OCI-M2 (cell line): ENCODE results near the gene CES4A.
"Not testable (repeated sequence)": the region's sequence is repeated elsewhere in the genome, so short reads cannot be mapped to it uniquely, and the experiment has no call there.

Experiments
- DNase-seq: peaks from one replicate; lab custom pipeline; 2025; ENCODE audit not compliant: unreplicated experiment; lab: John Stamatoyannopoulos, UW

CES4A gene

DNA sequence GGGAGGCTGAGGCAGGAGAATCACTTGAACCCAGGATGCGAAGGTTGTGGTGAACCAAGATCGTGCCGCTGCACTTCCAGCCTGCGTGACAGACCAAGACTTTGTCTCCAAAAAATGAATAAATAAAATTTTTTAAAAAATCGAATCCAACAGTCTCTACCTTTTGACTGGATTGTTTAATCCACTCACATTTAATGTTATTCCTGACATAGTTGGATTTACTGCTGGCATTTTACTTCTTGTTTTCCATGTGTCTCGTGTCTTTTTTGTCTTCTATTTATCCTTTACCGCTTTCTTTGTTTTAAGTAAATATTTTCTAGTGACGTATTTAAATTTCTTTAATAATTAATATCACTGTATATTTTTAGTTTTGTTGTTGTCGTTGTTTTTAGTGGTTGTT lies 5.4 kb upstream of the CES4A start:
- DNase-seq = no peak

DNA sequence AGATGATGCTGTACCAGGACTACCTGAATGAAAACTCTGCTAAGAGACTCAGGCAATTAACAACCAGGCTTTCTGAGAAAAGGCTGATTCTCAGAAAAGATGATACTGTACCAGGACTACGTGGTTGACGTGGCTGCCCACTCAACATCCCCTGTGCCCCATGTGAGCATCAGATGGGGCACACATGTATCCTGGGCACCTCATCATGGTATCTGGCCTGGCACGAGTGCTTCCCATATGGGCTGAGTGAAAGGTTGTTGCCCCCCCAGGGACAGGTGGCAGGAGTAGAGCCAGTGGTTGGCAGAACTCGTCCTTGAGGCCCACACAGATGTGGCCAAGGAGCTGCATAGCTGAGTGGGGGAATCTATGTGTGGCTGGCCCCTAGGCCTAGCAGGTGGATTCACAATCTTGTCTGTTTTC lies 3.5 kb upstream of the CES4A start:
- no peak for DNase-seq

DNA sequence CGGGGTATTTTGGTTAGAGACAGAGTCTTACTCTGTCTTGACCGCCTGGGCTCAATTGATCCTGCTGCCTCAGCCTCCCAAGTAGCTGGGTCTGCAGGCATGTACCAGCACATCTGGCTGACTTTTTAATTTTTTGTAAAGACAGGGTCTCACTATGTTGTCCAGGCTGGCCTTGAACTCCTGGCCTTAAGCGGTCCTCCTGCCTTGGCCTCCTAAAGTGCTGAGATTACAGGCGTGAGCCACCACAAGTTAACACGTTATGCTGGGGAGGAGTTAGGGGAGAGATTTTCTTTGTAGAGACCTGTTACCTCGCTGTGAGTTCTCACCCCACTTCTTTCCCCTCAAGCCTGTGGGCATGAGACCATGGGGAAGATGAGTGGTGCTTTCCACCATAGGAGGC lies 1.8 kb upstream of the CES4A start:
- no peak for DNase-seq

DNA sequence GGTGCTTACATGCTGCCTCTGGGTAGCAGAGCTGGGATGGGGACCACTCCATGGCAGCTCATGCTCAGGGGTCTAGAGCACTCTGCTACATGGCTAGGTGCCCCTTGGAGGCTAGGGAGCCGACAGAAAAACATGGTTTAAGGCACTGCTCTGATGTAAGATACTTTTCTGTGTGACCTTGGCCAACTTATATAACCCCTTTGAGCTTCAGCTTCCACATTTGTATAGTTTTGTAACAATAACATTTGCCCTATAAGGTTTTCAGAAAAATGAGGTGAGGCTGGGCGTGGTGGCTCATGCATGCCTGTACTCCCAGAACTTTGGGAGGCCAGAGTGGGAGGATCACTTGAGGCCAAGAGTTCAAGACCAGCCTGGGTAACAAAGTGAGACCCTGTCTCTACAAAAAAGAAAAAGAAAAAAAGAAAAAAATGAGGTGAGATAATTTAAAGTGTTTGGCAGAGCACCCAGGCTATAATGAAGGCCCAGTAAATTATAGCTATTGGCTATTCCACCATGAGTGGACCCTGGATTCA lies 3.2 kb downstream of the CES4A start:
- no peak for DNase-seq

DNA sequence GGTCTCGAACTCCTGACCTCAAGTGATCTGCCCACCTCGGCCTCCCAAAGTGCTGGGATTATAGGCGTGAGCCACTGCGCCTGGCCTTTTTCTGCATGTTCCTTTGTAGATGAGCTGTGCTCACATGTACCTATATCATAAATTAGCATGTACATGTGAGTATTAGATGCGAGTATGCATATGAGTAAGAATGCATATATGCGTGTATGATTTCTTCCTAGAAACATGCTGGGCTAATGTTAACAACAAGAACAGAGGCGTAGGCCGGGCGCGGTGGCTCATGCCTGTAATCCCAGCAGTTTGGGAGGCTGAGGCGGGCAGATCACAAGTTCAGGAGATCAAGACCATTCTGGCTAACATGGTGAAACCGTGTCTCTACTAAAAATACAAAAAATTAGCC lies 5.2 kb downstream of the CES4A start:
- not testable (repeated sequence) for DNase-seq

DNA sequence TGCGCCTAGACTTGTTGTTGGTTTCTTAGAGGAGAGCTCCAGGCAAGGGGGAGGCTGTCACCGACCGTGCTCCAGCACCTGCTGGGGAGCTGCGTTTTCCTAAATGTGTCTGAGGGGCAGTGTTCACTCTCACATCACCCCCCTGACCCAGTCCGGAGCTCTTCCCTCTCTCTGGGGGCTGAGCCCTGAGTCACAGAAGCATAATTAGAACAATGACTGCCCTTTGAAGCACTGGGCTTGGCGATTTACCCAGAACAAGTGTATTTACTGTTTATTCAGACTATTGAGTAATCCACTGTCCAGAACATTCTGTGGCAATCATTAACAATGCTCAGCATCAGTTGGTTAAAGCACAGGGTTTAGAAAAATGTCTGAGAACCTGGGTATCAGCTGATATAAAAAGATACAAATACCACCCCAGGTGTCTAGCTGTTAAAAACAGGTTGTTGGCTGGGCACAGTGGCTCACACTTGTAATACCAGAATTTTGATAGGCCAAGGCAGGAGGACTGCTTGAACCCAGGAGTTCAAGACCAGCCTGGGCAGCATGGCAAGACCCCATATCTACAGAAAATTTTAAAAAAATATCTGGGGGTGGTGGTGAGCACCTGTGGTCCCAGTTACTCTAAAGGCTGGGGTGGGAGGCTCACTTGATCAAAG lies 8.1 kb downstream of the CES4A start:
- no peak for DNase-seq

DNA sequence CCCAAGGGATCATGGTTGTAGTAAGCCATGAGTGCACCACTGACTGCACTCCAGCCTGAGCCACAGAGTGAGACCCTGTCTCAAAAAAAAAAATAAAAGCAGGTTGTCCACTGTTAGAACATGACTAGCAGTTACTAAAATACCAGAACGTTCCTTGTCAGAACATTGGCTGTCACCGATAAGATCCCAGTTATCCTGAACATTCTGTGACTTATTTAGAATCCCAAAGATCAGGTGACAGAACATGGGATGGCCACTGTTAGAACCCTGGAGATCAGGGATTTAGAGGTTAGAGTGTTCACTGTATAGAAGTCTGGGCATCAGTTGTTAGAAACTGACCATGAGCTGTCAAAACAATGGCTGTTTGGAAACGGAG lies 8.6 kb downstream of the CES4A start:
- no peak for DNase-seq

DNA sequence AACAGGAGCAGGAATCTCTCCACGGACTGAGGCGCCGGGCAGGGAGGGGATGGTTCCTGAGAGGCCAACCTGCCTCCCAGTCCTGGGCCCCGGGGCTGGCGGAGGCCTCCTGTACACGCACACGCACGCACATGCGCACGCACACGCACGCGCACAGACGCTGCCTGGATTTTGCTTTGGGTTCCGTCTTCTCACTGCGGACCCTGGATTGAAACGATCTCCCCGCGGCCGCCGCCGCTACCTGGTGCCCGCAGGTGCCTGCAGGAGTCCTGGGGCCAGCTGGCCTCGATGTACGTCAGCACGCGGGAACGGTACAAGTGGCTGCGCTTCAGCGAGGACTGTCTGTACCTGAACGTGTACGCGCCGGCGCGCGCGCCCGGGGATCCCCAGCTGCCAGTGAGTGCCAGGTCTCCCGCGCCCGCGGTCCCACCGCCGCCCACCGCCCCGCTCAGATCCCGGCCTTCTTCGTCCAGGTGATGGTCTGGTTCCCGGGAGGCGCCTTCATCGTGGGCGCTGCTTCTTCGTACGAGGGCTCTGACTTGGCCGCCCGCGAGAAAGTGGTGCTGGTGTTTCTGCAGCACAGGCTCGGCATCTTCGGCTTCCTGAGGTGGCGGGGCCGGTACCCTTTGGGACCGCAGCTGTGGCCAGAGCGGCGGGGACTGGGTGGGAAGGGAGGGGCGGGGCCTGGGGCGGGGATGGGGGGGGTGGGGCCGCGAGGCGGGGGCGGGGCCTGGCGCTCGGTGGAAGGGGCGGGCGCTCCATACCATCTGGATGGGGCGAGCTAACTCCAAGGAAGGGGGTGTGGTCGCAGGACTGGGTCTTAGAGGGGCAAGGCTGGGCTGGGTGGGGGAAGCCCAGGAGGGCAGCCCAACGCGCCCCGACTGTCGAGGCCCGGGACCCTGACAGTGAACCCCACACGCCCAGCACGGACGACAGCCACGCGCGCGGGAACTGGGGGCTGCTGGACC lies 12.3 kb downstream of the CES4A start:
- no peak for DNase-seq

DNA sequence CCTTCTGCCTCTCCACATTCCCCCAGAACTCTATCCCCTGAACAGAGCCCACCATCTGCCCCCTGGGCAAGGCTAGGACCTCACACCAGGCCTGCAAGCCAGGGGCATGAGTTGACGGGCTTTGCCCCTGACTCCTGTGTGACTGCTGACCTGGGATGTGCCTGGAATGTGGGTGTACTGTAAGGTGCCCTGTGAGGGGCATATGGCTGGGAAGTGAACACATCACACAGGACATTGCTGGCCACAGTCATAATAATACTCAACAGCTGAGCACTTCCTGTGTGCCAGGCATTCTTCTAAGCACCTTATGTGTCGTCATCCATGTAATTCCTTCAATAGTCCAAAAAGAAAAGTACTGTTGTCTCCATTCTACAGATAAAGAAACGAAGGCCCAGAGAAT lies 13.3 kb downstream of the CES4A start:
- DNase-seq = no peak

DNA sequence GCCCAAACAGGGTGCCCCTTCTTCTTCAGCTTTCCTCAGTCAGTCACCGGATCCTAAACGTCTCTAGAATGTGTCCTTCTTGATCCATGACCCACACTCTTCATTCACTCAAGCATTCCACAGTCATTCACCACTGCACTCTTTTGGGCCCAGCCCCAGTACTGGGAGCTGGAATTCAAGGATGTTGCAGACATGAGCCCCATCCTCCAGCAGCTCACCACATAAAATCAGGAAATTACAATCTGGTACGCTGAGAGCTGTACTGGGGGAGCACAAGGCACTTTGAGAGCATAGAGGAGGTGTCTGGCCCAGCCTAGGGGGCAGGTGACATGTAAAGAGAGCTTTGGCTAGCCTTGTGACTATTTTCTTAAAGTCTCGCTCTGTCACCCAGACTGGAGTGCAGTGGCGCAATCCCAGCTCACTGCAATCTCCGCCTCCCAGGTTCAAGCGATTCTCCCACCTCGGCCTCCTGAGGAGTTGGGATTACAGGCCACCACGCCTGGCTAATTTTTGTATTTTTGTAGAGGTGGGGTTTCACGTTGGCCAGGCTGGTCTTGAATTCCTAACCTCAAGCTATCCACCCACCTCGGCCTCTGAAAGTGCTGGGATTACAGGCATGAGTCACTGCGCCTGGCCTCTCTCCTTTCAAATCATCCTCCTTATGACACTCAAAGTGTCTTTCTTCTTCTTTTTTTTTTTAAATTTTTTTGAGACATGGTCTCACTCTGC lies 18.7 kb downstream of the CES4A start:
- DNase-seq = no peak

DNA sequence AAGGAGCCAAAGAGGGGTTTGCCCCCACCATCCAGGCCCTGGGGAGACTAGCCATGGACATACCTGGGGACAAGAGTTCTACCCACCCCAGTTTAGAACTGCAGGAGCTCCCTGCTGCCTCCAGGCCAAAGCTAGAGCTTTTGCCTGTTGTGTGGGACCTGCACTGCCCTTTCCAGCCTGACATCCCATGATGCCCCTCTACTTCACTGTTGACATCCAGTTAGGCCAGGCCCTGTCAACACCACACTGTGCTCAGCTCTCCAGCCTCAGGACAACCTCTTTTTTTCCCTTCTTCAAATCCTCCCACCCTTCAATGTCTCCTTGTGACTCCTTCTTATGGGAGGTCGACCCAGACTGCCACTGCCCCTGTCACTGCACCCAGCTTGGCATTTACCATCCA lies 20.8 kb downstream of the CES4A start:
- DNase-seq = no peak

DNA sequence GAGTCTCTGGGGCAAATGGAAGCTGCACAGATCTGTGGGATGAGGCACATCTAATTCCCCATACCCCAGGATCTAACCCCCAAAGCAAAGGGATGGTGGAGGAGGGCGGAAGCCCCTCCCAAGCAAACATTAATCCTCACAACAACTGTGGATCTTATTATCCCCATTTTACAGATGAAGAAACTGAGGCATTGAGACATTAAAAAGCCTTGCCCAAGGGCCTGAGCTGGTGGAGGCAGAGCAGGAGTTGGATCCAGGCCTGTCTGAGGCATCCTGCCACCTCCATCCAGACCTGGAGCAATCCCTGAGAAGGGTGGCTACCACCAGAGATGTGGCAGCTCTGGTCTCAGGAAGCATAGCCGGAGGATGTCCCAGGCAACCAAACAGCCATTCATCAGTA lies 22.9 kb downstream of the CES4A start:
- DNase-seq = no peak

DNA sequence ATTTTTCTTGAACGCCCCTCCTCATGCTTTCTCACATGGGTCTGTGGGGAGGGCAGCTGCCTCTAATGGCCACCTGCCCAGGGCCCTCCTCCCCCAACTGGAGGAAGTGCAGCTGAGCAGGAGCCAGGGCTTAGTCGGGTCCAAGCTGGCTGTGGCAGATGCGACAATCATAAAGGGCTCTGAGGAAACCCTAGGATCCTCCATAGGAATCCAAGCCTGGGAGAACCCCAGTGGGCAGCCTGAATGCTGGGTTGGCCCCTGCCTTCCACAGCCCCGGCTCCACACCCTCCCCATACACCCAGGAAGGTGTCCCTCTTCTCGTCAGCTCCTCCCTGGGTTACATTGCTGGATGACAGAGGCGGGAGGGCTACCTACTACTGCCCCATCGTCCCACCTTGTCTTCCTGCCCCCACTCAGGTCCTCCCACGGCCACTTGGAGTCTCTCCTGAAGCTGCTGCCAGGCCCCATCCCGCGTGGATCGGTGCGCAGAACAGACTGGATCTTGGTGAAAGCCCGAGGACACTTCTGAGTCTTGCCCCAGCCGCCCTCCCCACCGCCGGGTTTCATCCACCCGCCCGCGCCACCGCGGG lies 24.9 kb downstream of the CES4A start:
- no peak for DNase-seq

DNA sequence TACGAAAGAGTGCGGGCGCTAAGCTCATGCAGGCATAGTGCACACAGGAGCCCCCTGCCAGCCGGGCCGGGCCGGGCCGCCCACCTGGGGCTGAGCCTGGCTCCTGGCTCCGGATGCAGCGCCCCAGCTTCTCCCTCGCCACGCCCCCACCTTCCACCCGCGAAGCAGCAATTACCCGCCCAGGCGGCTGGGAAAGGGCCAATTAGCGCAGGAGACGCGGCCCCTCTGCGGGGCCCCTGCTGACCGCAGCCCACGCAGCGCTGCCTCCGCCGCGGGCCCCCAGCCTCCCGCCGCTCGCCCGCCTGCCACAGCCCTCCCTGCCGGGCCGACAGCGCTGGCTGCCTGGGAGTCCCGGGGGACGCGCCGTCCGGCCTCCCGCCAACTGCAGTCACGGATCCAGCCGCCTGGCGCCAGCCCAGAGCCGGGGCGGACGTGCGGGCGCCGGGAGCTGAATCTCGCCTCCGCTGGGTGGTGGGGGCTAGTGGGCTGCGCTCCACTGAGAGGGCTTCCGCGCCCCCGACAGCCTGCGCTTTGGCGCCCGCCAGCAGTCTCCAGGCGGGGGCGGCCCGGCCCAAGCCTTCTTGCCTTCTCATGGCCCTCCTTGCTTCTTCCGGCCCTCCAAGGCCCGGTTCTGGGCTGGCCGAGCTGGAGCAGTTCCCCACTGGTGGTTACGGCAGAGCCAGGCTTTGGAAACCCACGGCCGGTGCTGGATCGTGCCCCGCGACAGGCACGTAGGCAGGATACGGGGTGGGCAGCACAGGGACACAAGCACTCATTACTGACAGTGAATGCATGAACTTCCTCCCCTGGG lies 25.6 kb downstream of the CES4A start:
- no peak for DNase-seq

DNA sequence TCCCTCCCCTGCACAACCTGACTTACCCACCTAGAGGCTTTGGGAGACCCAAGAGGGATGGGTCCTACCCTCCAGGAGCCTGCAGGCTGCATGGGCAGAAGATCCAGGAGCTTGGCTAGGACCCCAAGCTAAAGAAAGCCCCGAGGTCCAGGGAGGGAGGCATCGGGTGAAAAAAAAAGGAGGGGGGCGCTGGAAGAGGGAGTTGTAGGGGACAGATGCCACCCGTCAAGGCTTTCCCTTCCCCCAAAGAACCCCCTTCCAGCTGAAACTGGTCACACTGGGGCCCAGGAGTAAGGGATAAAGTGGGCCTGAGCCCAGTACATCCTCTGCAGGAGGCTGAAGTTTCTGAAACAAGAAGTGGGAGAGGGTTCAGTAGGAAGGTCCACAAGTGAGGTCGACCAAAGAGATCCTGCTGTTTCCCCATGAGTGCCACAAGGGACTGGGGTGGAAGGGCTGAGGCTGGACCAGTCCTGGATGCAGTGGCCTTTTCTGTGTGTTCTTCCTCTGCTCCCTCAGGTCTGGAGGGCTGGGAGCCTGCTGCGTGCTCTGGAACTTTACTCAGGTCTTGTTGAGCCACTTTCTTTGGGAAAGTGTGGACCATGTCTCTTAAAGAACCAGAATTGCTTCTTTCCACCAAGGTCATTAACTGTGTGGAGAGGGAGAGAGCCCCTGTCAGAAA lies 26.4 kb downstream of the CES4A start:
- no peak for DNase-seq

DNA sequence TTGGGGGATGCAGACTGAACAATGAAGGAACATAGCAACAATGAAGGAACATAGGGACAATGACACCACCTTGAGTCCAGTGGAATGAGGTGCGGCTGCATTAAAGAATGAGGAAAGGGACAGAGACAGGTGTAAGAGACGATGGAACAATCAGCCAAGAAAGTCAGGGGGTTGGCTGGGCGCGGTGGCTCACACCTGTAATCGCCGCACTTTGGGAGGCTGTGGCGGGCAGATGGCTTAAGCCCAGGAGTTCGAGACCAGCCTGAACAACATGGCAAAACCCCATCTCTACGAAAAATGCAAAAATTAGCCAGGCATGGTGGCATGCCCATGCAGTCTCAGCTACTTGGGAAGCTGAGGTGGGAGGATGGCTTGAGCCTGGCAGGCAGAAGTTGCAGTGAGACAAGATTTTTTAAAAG lies 26.9 kb downstream of the CES4A start:
- DNase-seq = no peak

DNA sequence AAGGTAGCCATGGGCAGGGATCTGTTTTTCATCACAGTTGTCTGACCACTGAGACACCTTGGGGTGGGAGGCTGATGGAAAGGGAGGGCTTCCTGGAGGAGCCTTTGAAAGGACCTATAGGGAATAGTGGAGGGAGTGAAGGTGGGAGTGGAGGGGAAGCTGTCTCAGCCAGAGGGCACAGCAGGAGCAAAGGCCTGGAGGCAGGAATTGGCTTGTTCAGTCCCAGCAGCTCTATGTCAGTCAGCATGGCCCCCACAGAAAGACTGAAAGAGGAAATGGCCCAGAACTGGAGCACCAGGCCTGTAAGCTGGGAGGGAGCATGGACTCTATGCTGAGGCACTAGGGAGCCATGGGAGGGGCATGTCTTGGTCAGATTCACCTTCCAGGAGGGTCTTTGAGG lies 27.8 kb downstream of the CES4A start:
- no peak for DNase-seq

DNA sequence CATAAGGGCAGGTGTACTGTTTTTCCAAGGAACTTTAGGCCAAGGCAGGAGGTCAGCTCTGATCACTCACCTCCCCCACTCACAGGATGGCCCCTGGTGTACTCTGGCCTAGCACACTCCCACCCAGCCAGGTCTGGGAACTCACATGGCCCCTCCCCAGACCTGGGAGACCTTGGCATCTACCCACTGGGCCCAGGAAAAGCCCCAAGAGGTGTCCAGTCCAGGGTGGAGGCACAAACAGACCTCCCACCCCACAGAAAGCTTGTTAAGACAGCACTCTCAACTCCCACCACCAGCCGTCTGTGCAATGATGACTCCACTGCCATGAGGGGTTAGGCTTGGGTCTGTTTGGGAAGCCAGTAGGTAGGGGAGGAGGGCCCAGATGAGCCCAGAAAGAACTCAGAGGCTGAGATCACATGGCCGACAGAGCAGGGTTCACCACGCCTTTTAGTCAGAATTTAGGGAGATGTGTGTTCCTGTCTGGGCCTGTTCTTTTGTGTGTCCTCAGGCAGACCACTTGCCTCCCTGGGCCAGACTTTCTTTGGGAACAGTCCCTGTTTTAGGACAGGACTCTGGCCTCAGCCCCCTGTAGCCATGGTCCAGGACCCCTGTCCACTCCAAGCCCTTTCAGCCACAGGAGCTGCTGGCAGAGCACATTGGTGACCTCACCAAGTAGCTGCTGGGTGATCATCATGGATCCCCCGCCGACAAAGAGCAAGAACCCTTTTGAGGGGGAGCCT lies 28.5 kb downstream of the CES4A start:
- DNase-seq = no peak

DNA sequence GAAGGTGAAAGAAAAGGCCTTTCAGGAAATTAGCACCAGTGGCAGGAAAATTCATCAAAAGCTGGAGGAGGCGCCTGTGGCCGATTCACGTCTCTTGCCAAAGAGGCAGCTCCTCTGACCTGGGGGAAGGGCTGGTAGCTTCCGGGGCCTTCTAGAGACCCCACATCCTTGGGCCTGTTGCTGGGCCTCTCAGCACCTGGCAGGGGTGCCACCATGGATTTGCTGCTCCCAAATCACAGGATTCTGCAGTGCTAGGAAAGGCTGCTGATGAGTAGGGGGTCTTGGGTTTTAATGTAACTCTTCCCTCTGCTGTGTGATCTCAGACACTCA lies 29.0 kb downstream of the CES4A start:
- no peak for DNase-seq
